ENCODE data around the gene CAMSAP1. TPM values are rescaled to one million over a fixed set of nuclear protein-coding genes. Genes with fewer than 3 reads are reported as not detected.

Gene CAMSAP1
- total and polyA plus RNA-seq, 10 of the 15 experiments (the other 5 are each of a cell fraction or from before 2014, with no cell fraction given), result 1.4 to 24.7 (median 8.0) TPM

DNA sequence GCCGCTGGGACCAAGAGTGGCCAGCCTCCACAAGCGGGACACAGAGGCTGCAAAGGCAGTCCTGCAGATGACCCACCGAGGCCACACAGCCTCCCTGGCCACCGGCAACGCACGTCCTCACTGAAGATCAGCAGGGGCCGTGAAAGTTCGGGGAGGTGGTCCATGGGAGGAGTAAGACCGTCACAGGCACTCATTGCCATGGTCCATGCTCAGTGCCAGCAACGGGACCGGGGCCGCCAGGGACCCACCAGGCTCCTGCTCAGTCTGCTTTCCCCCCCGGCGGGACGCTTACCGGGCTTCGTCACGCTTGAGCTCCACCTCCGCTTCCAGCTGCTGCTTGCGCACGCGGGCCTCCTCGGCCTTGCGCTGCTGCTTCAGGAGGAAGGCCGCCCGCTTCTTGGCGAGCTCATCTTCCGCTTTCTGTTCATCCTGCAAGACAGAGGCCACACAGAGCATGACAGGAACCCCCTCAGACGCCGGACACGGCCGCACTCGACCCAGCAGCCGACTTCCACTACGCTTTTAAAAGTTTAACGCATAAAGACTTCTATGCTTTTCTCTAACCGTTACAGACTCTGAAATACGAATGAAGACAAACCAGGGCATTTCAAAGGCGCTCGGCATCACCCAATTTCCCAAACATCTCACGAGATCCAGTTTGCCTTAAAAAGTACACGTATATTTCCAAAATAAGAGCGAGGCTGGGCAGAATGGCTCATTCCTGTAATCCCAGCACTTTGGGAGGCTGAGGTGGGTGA, 88.4 kb downstream of the CAMSAP1 start (continued):
- TF ChIP-seq, protein P1, sequence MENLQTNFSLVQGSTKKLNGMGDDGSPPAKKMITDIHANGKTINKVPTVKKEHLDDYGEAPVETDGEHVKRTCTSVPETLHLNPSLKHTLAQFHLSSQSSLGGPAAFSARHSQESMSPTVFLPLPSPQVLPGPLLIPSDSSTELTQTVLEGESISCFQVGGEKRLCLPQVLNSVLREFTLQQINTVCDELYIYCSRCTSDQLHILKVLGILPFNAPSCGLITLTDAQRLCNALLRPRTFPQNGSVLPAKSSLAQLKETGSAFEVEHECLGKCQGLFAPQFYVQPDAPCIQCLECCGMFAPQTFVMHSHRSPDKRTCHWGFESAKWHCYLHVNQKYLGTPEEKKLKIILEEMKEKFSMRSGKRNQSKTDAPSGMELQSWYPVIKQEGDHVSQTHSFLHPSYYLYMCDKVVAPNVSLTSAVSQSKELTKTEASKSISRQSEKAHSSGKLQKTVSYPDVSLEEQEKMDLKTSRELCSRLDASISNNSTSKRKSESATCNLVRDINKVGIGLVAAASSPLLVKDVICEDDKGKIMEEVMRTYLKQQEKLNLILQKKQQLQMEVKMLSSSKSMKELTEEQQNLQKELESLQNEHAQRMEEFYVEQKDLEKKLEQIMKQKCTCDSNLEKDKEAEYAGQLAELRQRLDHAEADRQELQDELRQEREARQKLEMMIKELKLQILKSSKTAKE (IDR thresholded peaks at IDR 0.05; ENCODE audit: low read depth, poor library complexity, severe bottlenecking), result no peak
- TF ChIP-seq POLR2A (IDR thresholded peaks at IDR 0.05; ENCODE audit: low read depth, low read length) (no peak), ZNF274 (IDR thresholded peaks at IDR 0.05; ENCODE audit: insufficient read depth, insufficient read length) (no peak), NR2C2 (IDR thresholded peaks at IDR 0.05; ENCODE audit: borderline replicate concordance, control insufficient read depth, insufficient read length, low read depth) (no peak), RB1 (IDR thresholded peaks at IDR 0.05; ENCODE audit: borderline replicate concordance) (no peak), MYC (IDR thresholded peaks at IDR 0.05; ENCODE audit: insufficient read depth, insufficient read length, insufficient replicate concordance, low read length, severe bottlenecking) (no peak)
- TF ChIP-seq, protein P2, sequence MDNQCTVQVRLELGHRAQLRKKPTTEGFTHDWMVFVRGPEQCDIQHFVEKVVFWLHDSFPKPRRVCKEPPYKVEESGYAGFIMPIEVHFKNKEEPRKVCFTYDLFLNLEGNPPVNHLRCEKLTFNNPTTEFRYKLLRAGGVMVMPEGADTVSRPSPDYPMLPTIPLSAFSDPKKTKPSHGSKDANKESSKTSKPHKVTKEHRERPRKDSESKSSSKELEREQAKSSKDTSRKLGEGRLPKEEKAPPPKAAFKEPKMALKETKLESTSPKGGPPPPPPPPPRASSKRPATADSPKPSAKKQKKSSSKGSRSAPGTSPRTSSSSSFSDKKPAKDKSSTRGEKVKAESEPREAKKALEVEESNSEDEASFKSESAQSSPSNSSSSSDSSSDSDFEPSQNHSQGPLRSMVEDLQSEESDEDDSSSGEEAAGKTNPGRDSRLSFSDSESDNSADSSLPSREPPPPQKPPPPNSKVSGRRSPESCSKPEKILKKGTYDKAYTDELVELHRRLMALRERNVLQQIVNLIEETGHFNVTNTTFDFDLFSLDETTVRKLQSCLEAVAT (IDR thresholded peaks at IDR 0.05), result no peak
- TF ChIP-seq, protein P3, sequence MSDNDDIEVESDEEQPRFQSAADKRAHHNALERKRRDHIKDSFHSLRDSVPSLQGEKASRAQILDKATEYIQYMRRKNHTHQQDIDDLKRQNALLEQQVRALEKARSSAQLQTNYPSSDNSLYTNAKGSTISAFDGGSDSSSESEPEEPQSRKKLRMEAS (IDR thresholded peaks at IDR 0.05; ENCODE audit: low read depth, low read length), result no peak
